HEK293 (cell line): ENCODE results near the gene TTYH2.

Experiments used
- CTCF ChIP-seq: fragments of 450-650 bp; formaldehyde crosslinking; IDR thresholded peaks from 2 replicates; pipeline ENCODE4 v1.5.1; 2016; ENCODE audit warnings: missing biosample characterization, missing genetic modification characterization
- ZNF211 ChIP-seq: fragments of 450-650 bp; formaldehyde crosslinking; IDR thresholded peaks from 2 replicates; pipeline ENCODE4 v1.5.1; 2016; ENCODE audit warnings: low read depth, missing biosample characterization, missing genetic modification characterization
- ZNF248 ChIP-seq: fragments of 450-650 bp; formaldehyde crosslinking; IDR thresholded peaks from 2 replicates; pipeline ENCODE4 v1.5.1; 2017; ENCODE audit warnings: missing biosample characterization, missing genetic modification characterization
- ZNF274 ChIP-seq, 2 experiments: fragments of 200-500 bp in 1 of 2; fragments of 450-650 bp in 1 of 2; sonication (Bioruptor generic) in 1 of 2; formaldehyde crosslinking in 1 of 2; IDR thresholded peaks; 2 replicates each; pipeline versions ENCODE4 v1.5.1 to v1.6.1; 2014 to 2016; ENCODE audit warnings: borderline replicate concordance in 1 of 2, inconsistent platforms in 1 of 2, low read length in 1 of 2, missing biosample characterization in 1 of 2, missing genetic modification characterization in 1 of 2
- ZNF549 ChIP-seq: fragments of 450-650 bp; IDR thresholded peaks from 2 replicates; pipeline ENCODE4 v1.5.1; 2018; ENCODE audit warnings: missing biosample characterization, missing genetic modification characterization, mild to moderate bottlenecking, inconsistent platforms, moderate library complexity
- ZNF777 ChIP-seq: fragments of 450-650 bp; formaldehyde crosslinking; IDR thresholded peaks from 2 replicates; pipeline ENCODE4 v1.5.1; 2017; ENCODE audit warnings: missing biosample characterization, missing genetic modification characterization, borderline replicate concordance
- ZNF785 ChIP-seq: fragments of 450-650 bp; formaldehyde crosslinking; IDR thresholded peaks from 2 replicates; pipeline ENCODE4 v1.5.1; 2016; ENCODE audit warnings: missing biosample characterization, missing genetic modification characterization
- ZSCAN5A ChIP-seq: fragments of 450-650 bp; formaldehyde crosslinking; IDR thresholded peaks from 2 replicates; pipeline ENCODE4 v1.5.1; 2016; ENCODE audit warnings: missing biosample characterization, missing genetic modification characterization

GRCh38 chr17:74224959-74225725, 11.8 kb downstream of the TTYH2 start:
- TF ChIP-seq CTCF (tag by site-specific recombination) (no peak), ZNF777 (tag by site-specific recombination) (no peak), ZNF248 (no peak), ZNF211 (no peak), ZSCAN5A (tag by site-specific recombination) (no peak), ZNF274 (IDR thresholded peaks at IDR 0.05; ENCODE audit: low read length) (no peak), ZNF274 (tag by site-specific recombination; IDR thresholded peaks at IDR 0.05; ENCODE audit: borderline replicate concordance) (no peak), ZNF785 (tag by site-specific recombination) (no peak), ZNF549 (tag by site-specific recombination) (no peak)
